PC-3 (cell line): ENCODE results near the gene PTGER4.

ENCODE experiments used
- CTCF ChIP-seq: fragments of 300-600 bp; sonication (generic); conservative IDR thresholded peaks from 2 replicates; pipeline ENCODE4 v1.5.1; 2017; ENCODE audit warnings: antibody characterized with exemption, low read depth, mild to moderate bottlenecking, low read length
- EZH2 ChIP-seq: fragments of 300-600 bp; sonication (generic); IDR thresholded peaks from one replicate; pipeline ENCODE4 v1.6.1; 2017; ENCODE audit warnings: antibody characterized with exemption, mild to moderate bottlenecking, low read length; ENCODE audit not compliant: unreplicated experiment
- EZH2phosphoT487 ChIP-seq: fragments of 300-600 bp; sonication (generic); IDR thresholded peaks from 2 replicates; pipeline ENCODE4 v1.6.1; 2018; ENCODE audit warnings: mild to moderate bottlenecking, antibody characterized with exemption, low read length, borderline replicate concordance

- TF ChIP-seq EZH2: no peak
- TF ChIP-seq CTCF: no peak
- TF ChIP-seq EZH2phosphoT487: no peak
These were observed 45.1 kb upstream of the PTGER4 start for GRCh38 chr5:40634593-40634992.
